HepG2 (cell line): ENCODE measurements around the gene TARP.

Source experiments
- ATAC-seq: fragments of 200-7000 bp; cut with Tn5 transposase; 3 replicates; pipeline ENCODE4 v1.9.1; 2020; ENCODE audit warnings: mild to moderate bottlenecking, moderate library complexity
- BruUV-seq: library from RNA; stranded (reverse); fragments of 400-500 nt; replicated peaks from 2 replicates; lab custom pipeline; 2021; lab: Mats Ljungman, UMichigan
- CTCF ChIA-PET: fragments of 300-600 bp; formaldehyde crosslinking; extraction: SDS; loops from one replicate; lab custom pipeline; 2021; ENCODE audit warnings: low total read pairs, inconsistent platforms, low intra/inter-chr PET ratio; lab: Yijun Ruan, JAX
- POLR2A ChIA-PET: fragments of 350-600 bp; sonication (Branson Sonifier 250); formaldehyde crosslinking; loops from one replicate; lab custom pipeline; 2020; ENCODE audit warnings: antibody characterized with exemption, inconsistent platforms; lab: Yijun Ruan, JAX
- DNase-seq: peaks from one replicate; pipeline ENCODE4 v3.0.0-alpha.2; 2015; ENCODE audit warnings: low spot score
- FAIRE-seq: peaks from 3 replicates; lab custom pipeline; 2011; peaks lifted over from hg19 to GRCh38; lab: Jason Lieb, UNC
- H2AFZ ChIP-seq: one replicate; pipeline ENCODE4 v1.6.1; 2011; ENCODE audit warnings: low read length, inconsistent platforms
- H3K27ac ChIP-seq: fragments of 300-600 bp; 3 replicates; pipeline ENCODE4 v1.8.0; 2011; ENCODE audit warnings: mixed run types, mild to moderate bottlenecking, mixed read lengths, low read length, inconsistent platforms; ENCODE audit not compliant: insufficient read depth; ENCODE audit errors: extremely low read length
- H3K27me3 ChIP-seq, 2 experiments: fragments of 200-600 bp in 1 of 2; 2 replicates in 1 of 2; 3 replicates in 1 of 2; pipeline versions ENCODE4 v1.6.0 to v1.8.0; 2011; ENCODE audit warnings: low read length in 2 of 2, mild to moderate bottlenecking in 2 of 2, moderate library complexity in 2 of 2, inconsistent platforms in 1 of 2; ENCODE audit not compliant: insufficient read depth in 2 of 2, control insufficient read depth in 1 of 2
- H3K36me3 ChIP-seq, 2 experiments: fragments of 200-600 bp in 1 of 2; replicated peaks in 1 of 2; 2 replicates in 1 of 2; 3 replicates in 1 of 2; pipeline versions ENCODE4 v1.5.1 to v1.8.0; 2011; ENCODE audit warnings: low read length in 2 of 2, inconsistent platforms in 1 of 2; ENCODE audit not compliant: insufficient read depth in 2 of 2, control insufficient read depth in 1 of 2
- H3K4me1 ChIP-seq: 2 replicates; pipeline ENCODE4 v1.5.1; 2012; ENCODE audit warnings: low read length, inconsistent platforms; ENCODE audit not compliant: insufficient read depth
- H3K4me2 ChIP-seq: 2 replicates; pipeline ENCODE4 v1.6.0; 2011; ENCODE audit warnings: low read depth, low read length, inconsistent platforms
- H3K4me3 ChIP-seq, 3 experiments: fragments of 200-600 bp in 1 of 3; sonication (generic), shearing (Covaris generic) in 1 of 3; replicated peaks in 1 of 3; 2 replicates each; pipeline ENCODE4 v1.5.1; 2011 to 2016; ENCODE audit warnings: low read length in 3 of 3, inconsistent platforms in 2 of 3, low read depth in 2 of 3, mild to moderate bottlenecking in 2 of 3, control low read depth in 1 of 3, mixed read lengths in 1 of 3; ENCODE audit not compliant: insufficient read depth in 1 of 3
- H3K79me2 ChIP-seq: one replicate; pipeline ENCODE4 v1.6.1; 2011; ENCODE audit warnings: low read length, inconsistent platforms; ENCODE audit not compliant: insufficient read depth
- H3K9ac ChIP-seq: 2 replicates; pipeline ENCODE4 v1.6.0; 2011; ENCODE audit warnings: mild to moderate bottlenecking, low read depth, low read length, inconsistent platforms; ENCODE audit not compliant: insufficient read depth
- H3K9me3 ChIP-seq: 2 replicates; pipeline ENCODE4 v1.5.1; 2012; ENCODE audit warnings: mild to moderate bottlenecking, low read length
- H4K20me1 ChIP-seq: 2 replicates; pipeline ENCODE4 v1.6.0; 2011; ENCODE audit warnings: inconsistent platforms, mild to moderate bottlenecking, low read length, moderate library complexity; ENCODE audit not compliant: insufficient read depth
- ATF4 ChIP-seq, 2 experiments: fragments of 450-650 bp in 1 of 2; sonication (generic) in 1 of 2; formaldehyde crosslinking; IDR thresholded peaks; 2 replicates each; pipeline versions ENCODE4 v1.5.0 to v1.8.0; 2020 to 2022; ENCODE audit warnings: mild to moderate bottlenecking in 1 of 2, missing genetic modification reagents in 1 of 2
- BHLHE40 ChIP-seq: IDR thresholded peaks from 2 replicates; pipeline ENCODE4 v1.6.1; 2011; ENCODE audit warnings: low read length, improper control_type of control experiment
- CHD4 ChIP-seq: fragments of 200-600 bp; sonication (generic); IDR thresholded peaks from 2 replicates; pipeline ENCODE4 v1.7.0; 2017; ENCODE audit warnings: mild to moderate bottlenecking, low read length, borderline replicate concordance
- HOXA3 ChIP-seq: sonication (generic); formaldehyde crosslinking; IDR thresholded peaks from 2 replicates; pipeline ENCODE4 v1.5.0; 2020; ENCODE audit warnings: missing genetic modification reagents
- HOXD1 ChIP-seq: sonication (generic); formaldehyde crosslinking; IDR thresholded peaks from 2 replicates; pipeline ENCODE4 v1.5.0; 2020; ENCODE audit warnings: missing genetic modification reagents
- NFAT5 ChIP-seq: sonication (generic); formaldehyde crosslinking; IDR thresholded peaks from 2 replicates; pipeline ENCODE4 v1.4.0; 2020; ENCODE audit warnings: missing genetic modification reagents
- POLR2A ChIP-seq, 2 experiments: IDR thresholded peaks; 2 replicates each; pipeline ENCODE4 v1.6.1; 2011; ENCODE audit warnings: low read depth in 2 of 2, low read length in 2 of 2, mild to moderate bottlenecking in 1 of 2, moderate library complexity in 1 of 2; ENCODE audit not compliant: insufficient read depth in 1 of 2
- STAG1 ChIP-seq: sonication (generic); formaldehyde crosslinking; IDR thresholded peaks from 2 replicates; pipeline ENCODE4 v1.4.0; 2020; ENCODE audit warnings: missing genetic modification reagents
- ZBTB37 ChIP-seq: sonication (generic); formaldehyde crosslinking; IDR thresholded peaks from 2 replicates; pipeline ENCODE4 v1.4.0; 2020; ENCODE audit warnings: mild to moderate bottlenecking, missing genetic modification reagents
- ZNF572 ChIP-seq: sonication (generic); formaldehyde crosslinking; IDR thresholded peaks from 2 replicates; pipeline ENCODE4 v1.5.1; 2020; ENCODE audit warnings: mild to moderate bottlenecking, missing genetic modification reagents
- ZNF660 ChIP-seq: sonication (generic); formaldehyde crosslinking; IDR thresholded peaks from 2 replicates; pipeline ENCODE4 v1.5.1; 2020; ENCODE audit warnings: mild to moderate bottlenecking, low read depth, missing genetic modification reagents, borderline replicate concordance
- ZNF747 ChIP-seq: sonication (generic); formaldehyde crosslinking; IDR thresholded peaks from 2 replicates; pipeline ENCODE4 v1.8.1; 2023; ENCODE audit warnings: missing genetic modification reagents, mild to moderate bottlenecking, borderline replicate concordance
- ZNF879 ChIP-seq: sonication (generic); formaldehyde crosslinking; IDR thresholded peaks from 2 replicates; pipeline ENCODE4 v1.8.1; 2023; ENCODE audit warnings: missing genetic modification reagents
- ZSCAN21 ChIP-seq: sonication (generic); formaldehyde crosslinking; IDR thresholded peaks from 2 replicates; pipeline ENCODE4 v1.8.0; 2022; ENCODE audit warnings: mild to moderate bottlenecking, missing genetic modification reagents, moderate library complexity, borderline replicate concordance
- WGBS: methylation state at CpG from one replicate; pipeline ENCODE4 v1.1.6; 2017; ENCODE audit warnings: low lambda C conversion rate; 5-methylcytosine and 5-hydroxymethylcytosine counted together
- in situ Hi-C: cut with HindIII; loops from 2 replicates; pipeline ENCODE4 v1.10.0; 2017; ENCODE audit warnings: low pct_unique_long_range_greater_than_20kb; ENCODE audit not compliant: extremely low pct_ligation_motif_present
- intact Hi-C: fragments of 100-400 bp; cut with micrococcal nuclease; formaldehyde crosslinking; loops from one replicate; pipeline ENCODE4 v1.10.0; 2022; ENCODE audit not compliant: unreplicated experiment

TARP gene

GRCh38 chr7:38229884-38230642 lies 43.4 kb downstream of the TARP start:
- Histone ChIP-seq H4K20me1 (no peaks in the 10 kb centered on the region), H3K27me3 (no peaks in the 10 kb centered on the region), H3K36me3 (peaks cover 3 to 21% of the 10 kb centered on the region in 2 experiments; a peak in 4 of 5 replicates), H3K4me1 (no peaks in the 10 kb centered on the region), H3K9ac (no peak overlapping the region), H2AFZ (no peak overlapping the region), H3K4me2 (no peak overlapping the region)
- ATAC-seq (no peak), DNase-seq (no peak)
- CTCF ChIA-PET: no interaction called here
- in situ Hi-C loops: no loop called here
- no TSS peak for BruUV-seq
- 94% methylated on average over 6 of the region's 6 CpGs for WGBS
- POLR2A ChIA-PET: no interaction called here
- no peak for TF ChIP-seq ZNF747 (CRISPR knock-in tag)
- no peak for TF ChIP-seq ZSCAN21
- no peak for TF ChIP-seq CHD4
- no peak for TF ChIP-seq ZNF660 (CRISPR knock-in tag)
- no peak for TF ChIP-seq HOXA3 (CRISPR knock-in tag)
- TF ChIP-seq ZNF572 (CRISPR knock-in tag): no peak
- TF ChIP-seq BHLHE40: no peak
- no peak for TF ChIP-seq HOXD1
- TF ChIP-seq NFAT5 (CRISPR knock-in tag): no peak
- no peak for TF ChIP-seq ATF4 (CRISPR knock-in tag; IDR thresholded peaks at IDR 0.05)
- no peak for TF ChIP-seq STAG1
- TF ChIP-seq POLR2A (IDR thresholded peaks at IDR 0.05; ENCODE audit: insufficient read depth in 1 of 2, low read depth in 2 of 2, low read length in 2 of 2): no peak
- TF ChIP-seq ZBTB37: no peak
- TF ChIP-seq ZNF879: no peak
- TF ChIP-seq, all 625 proteins: peak for 0
- FAIRE-seq: no peak
- H3K4me3 ChIP-seq: no peak overlapping the region
- H3K27ac ChIP-seq: no peak overlapping the region
- H3K9me3 ChIP-seq: no peaks in the 10 kb centered on the region
- intact Hi-C loops: no loop called here
- H3K79me2 ChIP-seq: no peaks in the 10 kb centered on the region
